Neural cell (in vitro differentiated cells): ENCODE data around the gene WDR7.

Experiments used
- EP300 ChIP-seq: fragments of 450-650 bp; conservative IDR thresholded peaks from 2 replicates; pipeline ENCODE4 v1.6.1; 2014; ENCODE audit warnings: antibody characterized with exemption, mild to moderate bottlenecking, moderate library complexity; ENCODE audit not compliant: poor library complexity, severe bottlenecking
- EZH2 ChIP-seq: fragments of 200-600, 300-800 bp; shearing (Covaris generic), sonication (generic); IDR thresholded peaks from 2 replicates; pipeline ENCODE4 v1.6.1; 2014; ENCODE audit warnings: antibody characterized with exemption, low read length, borderline replicate concordance, mild to moderate bottlenecking; ENCODE audit not compliant: insufficient read depth, poor library complexity, severe bottlenecking
- MXI1 ChIP-seq: fragments of 450-650 bp; conservative IDR thresholded peaks from 2 replicates; pipeline ENCODE4 v1.6.1; 2014; ENCODE audit warnings: antibody characterized with exemption, mild to moderate bottlenecking; ENCODE audit not compliant: poor library complexity, severe bottlenecking
- POLR2AphosphoS5 ChIP-seq: IDR thresholded peaks from 2 replicates; pipeline ENCODE4 v1.6.1; 2012
- RAD21 ChIP-seq: fragments of 450-650 bp; conservative IDR thresholded peaks from 2 replicates; pipeline ENCODE4 v1.6.1; 2014; ENCODE audit warnings: antibody characterized with exemption, mild to moderate bottlenecking, moderate library complexity
- REST ChIP-seq: IDR thresholded peaks from 2 replicates; pipeline ENCODE4 v1.6.1; 2012; ENCODE audit warnings: borderline replicate concordance
- SMC3 ChIP-seq: fragments of 450-650 bp; conservative IDR thresholded peaks from 2 replicates; pipeline ENCODE4 v1.6.1; 2014; ENCODE audit warnings: antibody characterized with exemption, mild to moderate bottlenecking, moderate library complexity; ENCODE audit not compliant: poor library complexity
- TAF1 ChIP-seq: IDR thresholded peaks from 2 replicates; pipeline ENCODE4 v1.6.1; 2012; ENCODE audit warnings: low read depth
- TF ChIP-seq, protein P1 (sequence below): fragments of 450-650 bp; IDR thresholded peaks from 2 replicates; pipeline ENCODE4 v1.5.1; 2014; ENCODE audit warnings: antibody characterized with exemption, mild to moderate bottlenecking, moderate library complexity; ENCODE audit not compliant: poor library complexity, severe bottlenecking

GRCh38 chr18:57008001-57008686 is 357.0 kb downstream of the WDR7 start:
- TF ChIP-seq, protein P1, sequence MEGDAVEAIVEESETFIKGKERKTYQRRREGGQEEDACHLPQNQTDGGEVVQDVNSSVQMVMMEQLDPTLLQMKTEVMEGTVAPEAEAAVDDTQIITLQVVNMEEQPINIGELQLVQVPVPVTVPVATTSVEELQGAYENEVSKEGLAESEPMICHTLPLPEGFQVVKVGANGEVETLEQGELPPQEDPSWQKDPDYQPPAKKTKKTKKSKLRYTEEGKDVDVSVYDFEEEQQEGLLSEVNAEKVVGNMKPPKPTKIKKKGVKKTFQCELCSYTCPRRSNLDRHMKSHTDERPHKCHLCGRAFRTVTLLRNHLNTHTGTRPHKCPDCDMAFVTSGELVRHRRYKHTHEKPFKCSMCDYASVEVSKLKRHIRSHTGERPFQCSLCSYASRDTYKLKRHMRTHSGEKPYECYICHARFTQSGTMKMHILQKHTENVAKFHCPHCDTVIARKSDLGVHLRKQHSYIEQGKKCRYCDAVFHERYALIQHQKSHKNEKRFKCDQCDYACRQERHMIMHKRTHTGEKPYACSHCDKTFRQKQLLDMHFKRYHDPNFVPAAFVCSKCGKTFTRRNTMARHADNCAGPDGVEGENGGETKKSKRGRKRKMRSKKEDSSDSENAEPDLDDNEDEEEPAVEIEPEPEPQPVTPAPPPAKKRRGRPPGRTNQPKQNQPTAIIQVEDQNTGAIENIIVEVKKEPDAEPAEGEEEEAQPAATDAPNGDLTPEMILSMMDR = no peak
- TF ChIP-seq REST (no peak), SMC3 (no peak), RAD21 (no peak), TAF1 (no peak), EP300 (no peak), EZH2 (no peak), POLR2AphosphoS5 (no peak), MXI1 (no peak)
